Germinal center (tissue), 1 donor: ENCODE results near the gene SAA4.
"Not testable (repeated sequence)": the region's sequence is repeated elsewhere in the genome, so short reads cannot be mapped to it uniquely, and the experiment has no call there.

Experiments used
- DNase-seq: peaks from one replicate; pipeline ENCODE4 v3.0.0; 2012; ENCODE audit warnings: mixed read lengths, low spot score

Gene SAA4

GRCh38 chr11:18236664-18237356, at the start of gene SAA4:
TSS of gene SAA4 (minus strand) at chr11:18236802. CDS start at chr11:18235926, 876 bp downstream.
- no peak for DNase-seq

- DNase-seq, result no peak
These were observed 49.2 kb upstream of the SAA4 start for GRCh38 chr11:18285841-18286240.

- DNase-seq, result peak; percentile 14
These were observed 46.0 kb upstream of the SAA4 start for GRCh38 chr11:18282626-18283025.

GRCh38 chr11:18280438-18281045, 43.9 kb upstream of the SAA4 start:
- DNase-seq, result peak; percentile 28

- no peak for DNase-seq
These were observed 41.1 kb upstream of the SAA4 start for GRCh38 chr11:18277565-18278271.

GRCh38 chr11:18271206-18271605, 34.6 kb upstream of the SAA4 start:
- DNase-seq, result no peak

- no peak for DNase-seq
These were observed 33.5 kb upstream of the SAA4 start for GRCh38 chr11:18270102-18270501.

GRCh38 chr11:18269252-18269651, 32.6 kb upstream of the SAA4 start:
- DNase-seq, result not testable (repeated sequence)

GRCh38 chr11:18267335-18268133, 30.9 kb upstream of the SAA4 start:
- not testable (repeated sequence) for DNase-seq

GRCh38 chr11:18265949-18266348, 29.3 kb upstream of the SAA4 start, which contains the start of gene SAA1:
TSS of gene SAA1 (plus strand) at chr11:18266264. CDS start at chr11:18266888, 624 bp downstream.
- no peak for DNase-seq

- DNase-seq, result no peak
These were observed 28.3 kb upstream of the SAA4 start for GRCh38 chr11:18264677-18265555.

- no peak for DNase-seq
These were observed 27.4 kb upstream of the SAA4 start for GRCh38 chr11:18264035-18264434.

- DNase-seq, result not testable (repeated sequence)
These were observed 26.2 kb upstream of the SAA4 start for GRCh38 chr11:18262681-18263350.

- no peak for DNase-seq
These were observed 25.1 kb upstream of the SAA4 start for GRCh38 chr11:18261721-18262120.

GRCh38 chr11:18259259-18259658, 22.7 kb upstream of the SAA4 start:
- no peak for DNase-seq

GRCh38 chr11:18254781-18255361, 18.3 kb upstream of the SAA4 start:
- DNase-seq, result no peak

GRCh38 chr11:18253778-18254338, 17.3 kb upstream of the SAA4 start:
- DNase-seq, result no peak

- no peak for DNase-seq
These were observed 16.6 kb upstream of the SAA4 start for GRCh38 chr11:18253233-18253632.

- DNase-seq, result no peak
These were observed 12.0 kb upstream of the SAA4 start, which contains the start of gene SAA2 for GRCh38 chr11:18248561-18248960. TSS of gene SAA2 (minus strand) at chr11:18248668. CDS start at chr11:18248011, 657 bp downstream.

- DNase-seq, result not testable (repeated sequence)
These were observed 10.6 kb upstream of the SAA4 start for GRCh38 chr11:18247191-18247581.
